Stimulated activated naive CD8-positive, alpha-beta T cell treated with anti-CD3 and anti-CD28 coated beads, Interleukin-15, amount 100 ng/mL, for 72 hours (primary cell): ENCODE data around the gene FBXO34.
A peak's percentile ranks its signal among the peaks of the same experiment; 100 is the strongest.

Experiments
- ATAC-seq: fragments of 150-1000 bp; cut with Tn5 transposase; 2 replicates; pipeline ENCODE4 v1.10.0; 2021; ENCODE audit warnings: mild to moderate bottlenecking, moderate library complexity
- DNase-seq, 2 donors: peaks; one replicate each; pipeline ENCODE4 v3.0.0; 2021 to 2022
- H3K27ac Mint-ChIP-seq, 2 donors: one replicate each; pipeline ENCODE4 v1.8.0; 2022; ENCODE audit warnings: mild to moderate bottlenecking in 2 of 2, mixed read lengths in 2 of 2, moderate library complexity in 2 of 2
- H3K27me3 Mint-ChIP-seq: one replicate; pipeline ENCODE4 v1.8.0; 2022; ENCODE audit warnings: mixed read lengths
- H3K4me1 Mint-ChIP-seq: one replicate; pipeline ENCODE4 v1.8.0; 2022; ENCODE audit warnings: mild to moderate bottlenecking, mixed read lengths
- H3K4me3 Mint-ChIP-seq, 2 donors: one replicate each; pipeline ENCODE4 v1.8.0; 2022; ENCODE audit warnings: mild to moderate bottlenecking in 2 of 2, mixed read lengths in 2 of 2, moderate library complexity in 1 of 2
- H3K9me3 Mint-ChIP-seq, 2 donors: one replicate each; pipeline ENCODE4 v1.8.0; 2022; ENCODE audit warnings: mixed read lengths in 2 of 2

The FBXO34 gene

DNA sequence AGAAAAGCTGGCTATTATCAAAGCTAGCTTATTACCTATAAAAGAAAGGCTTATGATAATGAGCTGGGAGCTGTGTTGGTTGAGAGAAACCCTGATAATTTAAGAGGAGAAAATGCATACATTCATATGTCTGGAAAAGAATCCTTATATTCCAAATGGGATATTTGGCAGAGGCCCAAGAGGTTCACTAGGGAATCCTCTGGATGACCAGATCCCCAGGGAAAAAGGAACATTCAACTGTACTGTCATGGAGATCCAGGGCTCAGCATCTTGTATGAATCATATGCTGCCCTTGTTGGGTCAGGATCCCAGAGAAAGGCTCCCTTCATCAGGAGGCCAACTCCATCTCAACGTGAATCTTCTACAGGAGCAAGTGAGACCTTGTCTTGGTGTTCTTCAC is 16.6 kb upstream of the FBXO34 start:
- Mint-ChIP-seq H3K4me1 (peaks cover 3% of the 10 kb centered on the region), H3K27ac (no peak overlapping the region), H3K27me3 (peaks cover 18% of the 10 kb centered on the region), H3K9me3 (no peaks in the 10 kb centered on the region), H3K4me3 (no peak overlapping the region)
- ATAC-seq (no peak), DNase-seq (no peak)

GRCh38 chr14:55255979-55256378 is 15.2 kb upstream of the FBXO34 start:
- H3K27me3 Mint-ChIP-seq, result peaks cover 5% of the 10 kb centered on the region
- H3K27ac Mint-ChIP-seq, result peak overlapping the region in 1 of 2 donors; percentile 81
- H3K4me1 Mint-ChIP-seq, result no peaks in the 10 kb centered on the region
- no peaks in the 10 kb centered on the region for H3K9me3 Mint-ChIP-seq
- no peak for DNase-seq
- H3K4me3 Mint-ChIP-seq, result no peak overlapping the region
- ATAC-seq, result no peak

DNA sequence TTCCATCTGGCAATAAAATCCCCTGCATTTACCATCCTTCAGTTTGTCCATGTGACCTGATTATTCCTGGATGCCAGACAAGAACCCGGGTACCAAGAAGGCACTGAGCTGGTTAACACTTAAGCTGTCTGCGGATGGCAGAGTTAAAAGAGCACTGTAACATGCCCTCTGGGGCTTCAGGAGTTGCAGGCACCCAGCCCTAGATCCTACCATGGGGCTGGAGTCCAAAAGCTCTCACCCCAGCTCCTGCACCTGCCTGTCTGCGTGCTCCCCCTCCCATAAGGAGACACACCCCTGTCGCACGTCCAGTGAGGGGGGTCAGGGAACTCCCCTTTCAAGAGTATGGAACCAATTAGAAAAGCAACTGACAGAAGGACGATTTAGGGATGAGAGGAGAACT is 14.6 kb upstream of the FBXO34 start:
- ATAC-seq (no peak), DNase-seq (no peak)
- H3K4me3 Mint-ChIP-seq, result no peak overlapping the region
- no peaks in the 10 kb centered on the region for H3K9me3 Mint-ChIP-seq
- no peak overlapping the region for H3K27ac Mint-ChIP-seq
- H3K27me3 Mint-ChIP-seq, result no peaks in the 10 kb centered on the region
- no peaks in the 10 kb centered on the region for H3K4me1 Mint-ChIP-seq

- Mint-ChIP-seq H3K4me1 (no peaks in the 10 kb centered on the region), H3K27me3 (no peaks in the 10 kb centered on the region), H3K9me3 (peaks cover 3 to 7% of the 10 kb centered on the region in 2 donors), H3K4me3 (no peak overlapping the region), H3K27ac (peak overlapping the region in 1 of 2 donors; percentile 79)
- peak; percentile 28 for ATAC-seq
- no peak for DNase-seq
Measured at GRCh38 chr14:55265197-55265596, 6.0 kb upstream of the FBXO34 start.

GRCh38 chr14:55267820-55268219 is 3.4 kb upstream of the FBXO34 start:
- DNase-seq (no peak), ATAC-seq (no peak)
- peaks cover 17% of the 10 kb centered on the region for H3K4me1 Mint-ChIP-seq
- H3K9me3 Mint-ChIP-seq, result peaks cover 3 to 7% of the 10 kb centered on the region in 2 donors
- H3K27ac Mint-ChIP-seq, result no peak overlapping the region
- H3K4me3 Mint-ChIP-seq, result no peak overlapping the region
- H3K27me3 Mint-ChIP-seq, result no peaks in the 10 kb centered on the region

GRCh38 chr14:55271572-55272298 is 514 bp downstream of the FBXO34 start:
- H3K4me3 Mint-ChIP-seq, result peak overlapping the region; percentile 87 to 90
- peak; percentile 62 for ATAC-seq
- H3K9me3 Mint-ChIP-seq, result no peaks in the 10 kb centered on the region
- H3K4me1 Mint-ChIP-seq, result peaks cover 52% of the 10 kb centered on the region
- peak; percentile 61 to 68 for DNase-seq
- H3K27me3 Mint-ChIP-seq, result no peaks in the 10 kb centered on the region
- H3K27ac Mint-ChIP-seq, result peak overlapping the region; percentile 92 to 94

DNA sequence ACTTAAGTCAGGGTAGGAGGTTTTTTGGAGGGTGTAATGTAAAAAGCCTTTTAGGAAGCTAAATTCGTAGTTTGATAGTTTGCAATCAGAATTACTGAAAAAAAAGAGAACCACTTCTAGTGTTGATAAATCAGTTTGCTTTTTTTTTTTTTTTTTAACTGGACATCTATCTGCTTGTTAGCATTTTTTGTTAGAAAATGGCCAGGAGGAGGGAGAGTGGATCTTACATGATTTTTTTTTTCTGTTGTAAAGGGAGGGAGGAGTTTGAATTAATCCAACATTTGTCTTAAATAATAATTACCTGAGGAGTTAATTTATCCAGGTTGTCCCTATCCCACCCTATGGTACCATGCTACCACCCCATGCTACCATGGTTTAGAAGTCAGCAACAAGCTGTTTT is 1.2 kb downstream of the FBXO34 start:
- Mint-ChIP-seq H3K27ac (peak overlapping the region; percentile 92 to 94), H3K9me3 (no peaks in the 10 kb centered on the region), H3K27me3 (no peaks in the 10 kb centered on the region), H3K4me1 (peaks cover 59% of the 10 kb centered on the region), H3K4me3 (peak overlapping the region; percentile 87 to 90)
- DNase-seq, result no peak
- no peak for ATAC-seq

DNA sequence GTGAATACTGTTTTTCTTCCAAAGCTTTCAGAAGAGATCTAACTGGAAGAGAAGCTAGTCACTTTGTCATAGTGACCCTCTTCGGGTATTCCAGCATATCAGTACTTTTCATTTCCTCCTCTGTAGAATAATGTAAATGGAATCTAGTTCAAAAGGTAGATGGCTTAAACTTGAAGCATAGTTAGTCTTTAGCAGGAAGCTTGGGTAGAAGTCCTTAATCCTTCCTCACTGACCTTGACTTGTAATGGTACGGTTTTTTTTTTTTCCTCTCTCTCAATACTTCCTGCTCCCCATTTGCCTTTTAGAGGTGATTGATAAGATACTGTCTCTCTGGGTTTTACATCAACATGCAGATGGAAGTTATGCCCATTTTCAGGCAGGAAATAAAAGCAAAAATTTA is 1.7 kb downstream of the FBXO34 start:
- H3K4me3 Mint-ChIP-seq, result peak overlapping the region; percentile 87 to 90
- H3K27ac Mint-ChIP-seq, result no peak overlapping the region
- H3K4me1 Mint-ChIP-seq, result peaks cover 64% of the 10 kb centered on the region
- H3K27me3 Mint-ChIP-seq, result no peaks in the 10 kb centered on the region
- DNase-seq, result no peak
- ATAC-seq, result no peak
- H3K9me3 Mint-ChIP-seq, result no peaks in the 10 kb centered on the region

GRCh38 chr14:55274146-55274545 is 2.9 kb downstream of the FBXO34 start:
- H3K9me3 Mint-ChIP-seq, result no peaks in the 10 kb centered on the region
- ATAC-seq, result no peak
- no peaks in the 10 kb centered on the region for H3K27me3 Mint-ChIP-seq
- H3K4me3 Mint-ChIP-seq, result no peak overlapping the region
- peaks cover 73% of the 10 kb centered on the region for H3K4me1 Mint-ChIP-seq
- no peak overlapping the region for H3K27ac Mint-ChIP-seq
- DNase-seq, result no peak

DNA sequence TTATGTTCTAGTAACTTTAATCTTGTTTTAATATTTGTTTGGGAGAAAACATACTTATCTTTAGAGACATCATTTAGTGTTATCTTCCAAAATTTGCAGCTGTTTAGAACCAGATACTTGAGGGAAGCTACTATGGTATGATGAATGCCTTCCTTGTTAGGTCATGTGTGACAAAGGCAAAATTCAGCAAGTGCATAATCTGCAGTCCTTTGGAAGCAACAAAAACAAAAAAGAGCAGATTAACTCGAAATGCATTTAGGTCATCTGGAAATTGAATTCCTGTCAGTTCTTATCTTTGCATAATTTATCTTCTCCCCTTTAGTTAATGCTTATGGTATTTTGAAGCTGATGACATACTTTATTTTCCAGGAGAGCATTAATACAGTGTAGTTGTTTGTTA is 3.5 kb downstream of the FBXO34 start:
- H3K4me3 Mint-ChIP-seq, result no peak overlapping the region
- ATAC-seq (no peak), DNase-seq (no peak)
- no peak overlapping the region for H3K27ac Mint-ChIP-seq
- no peaks in the 10 kb centered on the region for H3K27me3 Mint-ChIP-seq
- H3K4me1 Mint-ChIP-seq, result peaks cover 78% of the 10 kb centered on the region
- H3K9me3 Mint-ChIP-seq, result no peaks in the 10 kb centered on the region

GRCh38 chr14:55276736-55277135 is 5.5 kb downstream of the FBXO34 start:
- DNase-seq (no peak), ATAC-seq (no peak)
- H3K9me3 Mint-ChIP-seq, result no peaks in the 10 kb centered on the region
- H3K4me3 Mint-ChIP-seq, result no peak overlapping the region
- H3K27me3 Mint-ChIP-seq, result no peaks in the 10 kb centered on the region
- H3K27ac Mint-ChIP-seq, result no peak overlapping the region
- H3K4me1 Mint-ChIP-seq, result peaks cover 76% of the 10 kb centered on the region

GRCh38 chr14:55277972-55278740 is 6.9 kb downstream of the FBXO34 start:
- peaks cover 71% of the 10 kb centered on the region for H3K4me1 Mint-ChIP-seq
- DNase-seq (no peak), ATAC-seq (peak; percentile 93)
- H3K27me3 Mint-ChIP-seq, result no peaks in the 10 kb centered on the region
- no peak overlapping the region for H3K27ac Mint-ChIP-seq
- H3K9me3 Mint-ChIP-seq, result no peaks in the 10 kb centered on the region
- peak overlapping the region; percentile 24 to 45 for H3K4me3 Mint-ChIP-seq

- no peak overlapping the region for H3K4me3 Mint-ChIP-seq
- H3K9me3 Mint-ChIP-seq, result no peaks in the 10 kb centered on the region
- no peak overlapping the region for H3K27ac Mint-ChIP-seq
- H3K27me3 Mint-ChIP-seq, result no peaks in the 10 kb centered on the region
- ATAC-seq, result no peak
- DNase-seq, result no peak
- H3K4me1 Mint-ChIP-seq, result peaks cover 60% of the 10 kb centered on the region
Measured at GRCh38 chr14:55279384-55279783, 8.2 kb downstream of the FBXO34 start.

DNA sequence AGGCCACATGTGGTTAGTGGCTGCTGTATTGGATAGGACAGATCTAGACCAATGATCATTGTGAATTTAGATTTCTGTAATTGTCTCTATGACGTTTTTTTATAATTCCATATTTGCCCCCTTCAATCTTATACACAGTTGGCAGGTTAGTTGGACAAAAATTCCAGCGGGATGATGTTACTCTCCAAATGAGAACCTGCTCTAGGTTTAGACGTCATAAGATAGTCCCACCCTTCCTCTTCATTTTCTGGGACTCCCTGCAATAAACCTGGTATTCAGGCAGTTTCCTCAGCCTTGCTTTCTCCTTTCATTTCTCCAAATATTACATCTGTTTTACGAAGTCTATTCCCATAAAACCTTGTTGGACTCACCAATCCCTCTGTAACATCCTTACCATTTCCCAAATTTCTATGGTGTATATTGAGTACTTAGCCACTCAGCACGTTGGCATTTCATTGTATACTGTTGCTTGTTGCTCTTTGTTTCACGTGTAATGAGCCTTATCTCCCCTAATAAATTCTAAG is 10.2 kb downstream of the FBXO34 start:
- DNase-seq (no peak), ATAC-seq (no peak)
- H3K9me3 Mint-ChIP-seq, result no peaks in the 10 kb centered on the region
- no peak overlapping the region for H3K4me3 Mint-ChIP-seq
- no peaks in the 10 kb centered on the region for H3K27me3 Mint-ChIP-seq
- no peak overlapping the region for H3K27ac Mint-ChIP-seq
- H3K4me1 Mint-ChIP-seq, result peaks cover 50% of the 10 kb centered on the region

- Mint-ChIP-seq H3K4me1 (peaks cover 32% of the 10 kb centered on the region), H3K4me3 (no peak overlapping the region), H3K9me3 (no peaks in the 10 kb centered on the region), H3K27ac (no peak overlapping the region), H3K27me3 (no peaks in the 10 kb centered on the region)
- ATAC-seq, result no peak
- no peak for DNase-seq
Measured at GRCh38 chr14:55285048-55285652, 13.9 kb downstream of the FBXO34 start.

DNA sequence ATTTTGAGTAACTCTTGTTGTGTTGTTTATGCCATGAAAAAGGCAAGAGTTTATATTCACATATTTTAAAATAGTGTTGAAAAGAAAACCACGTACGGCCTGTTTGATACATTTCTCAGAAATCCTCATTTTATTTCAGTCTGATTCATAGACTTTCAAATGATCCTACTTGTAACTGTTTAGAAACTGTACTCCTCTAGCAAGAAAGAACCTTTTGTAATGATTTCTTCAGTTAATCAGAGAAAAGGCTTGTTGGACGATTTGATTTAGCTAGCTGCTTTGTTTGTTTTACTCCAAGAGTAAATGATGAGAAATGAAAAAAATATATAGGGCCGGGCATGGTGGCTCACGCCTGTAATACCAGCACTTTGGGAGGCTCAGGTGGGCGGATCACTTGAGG is 17.2 kb downstream of the FBXO34 start:
- no peak for DNase-seq
- no peak overlapping the region for H3K4me3 Mint-ChIP-seq
- no peaks in the 10 kb centered on the region for H3K9me3 Mint-ChIP-seq
- H3K4me1 Mint-ChIP-seq, result peaks cover 28% of the 10 kb centered on the region
- no peak overlapping the region for H3K27ac Mint-ChIP-seq
- no peaks in the 10 kb centered on the region for H3K27me3 Mint-ChIP-seq
- no peak for ATAC-seq
